Stimulated activated CD4-positive, alpha-beta T cell treated with anti-CD3 and anti-CD28 coated beads, TNF-alpha, amount 100 ng/mL, for 24 hours (primary cell): Measurements from ENCODE around the gene STAT3.
"Not testable (repeated sequence)": the region's sequence is repeated elsewhere in the genome, so short reads cannot be mapped to it uniquely, and the experiment has no call there.

ENCODE experiments used
- DNase-seq, 3 experiments: peaks; one replicate each; pipeline ENCODE4 v3.0.0-alpha.2; 2020; ENCODE audit warnings: low read depth in 3 of 3

The STAT3 gene

DNA sequence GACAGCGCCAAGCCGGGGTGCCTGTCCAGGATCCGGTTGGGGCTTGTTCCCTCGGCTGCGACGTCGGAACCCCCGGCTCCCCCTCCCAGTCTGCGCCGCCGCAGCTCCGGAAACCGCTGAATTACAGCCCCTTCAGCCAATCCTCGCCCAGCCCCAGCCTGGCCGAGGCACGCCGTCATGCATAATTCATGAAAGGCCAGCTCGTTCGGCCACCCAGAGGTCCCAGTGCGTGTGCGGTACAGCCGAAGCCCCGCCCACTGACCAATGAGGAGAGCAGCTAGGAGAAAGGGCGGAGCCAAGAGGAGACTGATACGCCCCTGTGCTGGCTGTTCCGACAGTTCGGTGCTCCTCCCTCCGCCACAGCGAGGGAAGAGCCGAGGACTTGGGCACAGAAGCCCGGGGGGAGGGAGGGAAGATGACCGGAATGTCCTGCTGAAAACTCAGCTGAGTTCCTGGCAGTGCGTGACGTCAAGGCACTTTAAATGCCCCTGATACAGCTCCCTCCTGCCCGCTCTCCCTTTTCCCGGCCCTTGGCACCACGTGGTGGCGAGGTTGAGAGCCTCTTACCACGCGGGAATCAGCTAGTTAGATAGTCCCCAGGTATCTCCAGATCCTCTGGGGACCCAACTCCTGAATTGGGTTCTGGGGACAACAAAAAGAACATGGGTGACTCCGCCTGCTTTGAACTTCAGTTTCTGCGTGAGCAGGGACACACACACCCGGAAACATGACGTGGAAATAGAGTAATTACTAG, at the start of gene STAT3:
Gene STAT3, minus strand, starts transcription at position 62 of the 754 bp plus-strand sequence. CDS start 39,926 bp downstream, outside the sequence.
- DNase-seq: peak; percentile 100

DNA sequence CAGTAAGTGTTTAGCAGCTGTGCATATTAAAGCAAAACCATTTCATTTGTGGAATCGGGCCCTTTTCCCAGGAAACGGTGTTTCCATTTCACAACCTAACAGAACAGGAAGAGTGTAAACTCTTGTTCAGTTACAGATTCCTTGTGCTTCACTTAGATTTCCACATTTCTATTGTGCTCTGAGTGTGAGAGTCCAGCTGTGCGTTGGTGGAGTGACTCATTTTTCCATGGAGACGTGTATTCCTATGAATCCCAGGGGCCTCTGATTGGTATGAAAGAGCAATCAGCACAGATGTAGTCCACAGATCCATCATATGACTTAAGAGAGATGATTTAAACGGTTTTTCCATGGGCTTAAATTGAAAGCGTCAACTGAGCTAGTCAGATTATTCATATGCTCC, 48.1 kb upstream of the STAT3 start:
- DNase-seq: no peak

DNA sequence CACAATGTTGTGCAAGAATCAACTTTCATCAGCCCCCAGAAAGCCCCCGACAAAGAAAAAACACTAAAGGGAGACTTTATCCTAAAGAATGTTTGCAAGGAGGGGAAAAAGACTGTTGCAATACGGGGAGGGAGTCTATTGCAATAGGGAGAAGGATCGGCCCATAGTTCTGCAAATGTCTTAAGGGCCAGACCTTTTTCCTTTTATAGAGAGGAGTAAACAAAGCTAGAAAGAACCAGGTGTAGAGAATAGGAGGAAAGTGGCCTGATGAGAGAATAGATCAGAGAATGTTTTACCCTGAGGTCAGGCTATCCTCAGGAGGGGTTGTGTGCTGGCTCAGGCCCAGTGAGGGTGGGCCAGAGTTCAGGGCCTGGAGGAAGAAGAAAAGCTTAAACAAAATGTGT, 43.5 kb upstream of the STAT3 start:
- no peak for DNase-seq

DNA sequence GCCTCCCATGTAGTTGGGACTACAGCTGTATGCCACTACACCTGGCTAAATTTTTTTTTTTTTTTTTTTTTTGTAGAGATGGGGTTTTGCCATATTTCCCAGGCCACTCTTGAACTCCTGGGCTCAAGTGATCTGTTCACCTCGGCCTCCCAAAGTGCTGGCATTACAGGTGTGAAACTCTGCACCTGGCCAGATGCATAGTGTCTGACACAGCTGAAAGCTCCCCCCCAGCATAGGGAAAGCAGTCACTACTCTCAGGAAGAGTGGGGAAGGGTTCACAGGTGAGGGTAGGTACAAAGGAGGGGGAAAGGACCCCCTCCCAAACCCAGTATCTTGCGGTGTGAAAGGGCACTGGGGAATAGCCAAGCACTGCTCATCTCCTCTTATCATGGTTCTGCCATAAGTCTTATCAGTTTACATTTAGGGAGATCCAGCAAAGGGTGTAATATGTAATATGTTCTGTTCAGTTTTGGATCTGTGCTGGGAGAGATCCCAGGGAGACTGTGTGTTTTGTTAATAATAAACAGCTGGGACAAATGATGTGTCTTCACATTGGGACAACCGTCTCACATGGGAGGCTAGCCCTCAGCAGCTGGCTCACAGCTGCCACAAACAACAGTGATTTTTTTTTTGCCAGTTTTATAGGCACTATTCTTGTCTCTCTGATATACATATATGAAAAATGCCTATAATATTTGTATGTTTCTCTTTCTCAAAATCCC, 41.6 kb upstream of the STAT3 start:
- no peak for DNase-seq

DNA sequence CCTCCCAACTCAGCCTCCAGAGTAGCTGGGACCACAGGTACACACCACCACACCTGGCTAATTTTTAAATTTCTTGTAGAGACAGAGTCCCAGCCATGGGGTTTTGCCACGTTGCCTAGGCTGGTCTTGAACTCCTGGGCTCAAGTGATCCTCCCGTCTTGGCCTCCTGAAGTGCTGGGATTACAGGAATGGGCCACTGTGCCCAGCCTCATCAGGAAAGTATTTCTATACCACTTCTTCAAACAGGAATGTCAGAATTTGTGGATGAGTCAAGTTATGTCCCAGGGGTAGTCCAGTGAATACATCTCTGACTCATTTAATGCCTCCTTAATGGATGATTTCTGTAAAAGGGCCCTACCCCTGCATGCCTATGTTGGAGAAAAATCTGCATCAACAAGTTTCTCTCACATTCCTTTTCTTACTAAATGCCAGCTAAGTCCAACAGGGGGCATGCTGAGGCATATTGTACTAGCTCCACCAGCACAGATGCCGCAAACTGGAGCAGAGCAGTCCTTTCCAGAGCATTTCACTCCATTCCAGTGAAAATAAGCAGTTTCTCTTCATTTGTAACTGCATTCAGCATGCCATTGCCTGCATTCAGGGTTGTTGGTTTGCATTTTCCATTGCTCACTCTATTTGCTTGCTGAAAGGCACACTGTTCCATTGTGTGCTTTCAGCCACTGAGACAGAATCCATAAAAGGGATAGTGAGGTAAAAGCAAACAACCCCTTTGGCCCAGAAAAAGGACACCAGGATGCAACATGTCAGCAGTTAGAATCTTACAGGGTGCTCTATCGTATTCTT, 40.1 kb upstream of the STAT3 start:
- DNase-seq: peak in 2 of 3 experiments; percentile 14 to 16

DNA sequence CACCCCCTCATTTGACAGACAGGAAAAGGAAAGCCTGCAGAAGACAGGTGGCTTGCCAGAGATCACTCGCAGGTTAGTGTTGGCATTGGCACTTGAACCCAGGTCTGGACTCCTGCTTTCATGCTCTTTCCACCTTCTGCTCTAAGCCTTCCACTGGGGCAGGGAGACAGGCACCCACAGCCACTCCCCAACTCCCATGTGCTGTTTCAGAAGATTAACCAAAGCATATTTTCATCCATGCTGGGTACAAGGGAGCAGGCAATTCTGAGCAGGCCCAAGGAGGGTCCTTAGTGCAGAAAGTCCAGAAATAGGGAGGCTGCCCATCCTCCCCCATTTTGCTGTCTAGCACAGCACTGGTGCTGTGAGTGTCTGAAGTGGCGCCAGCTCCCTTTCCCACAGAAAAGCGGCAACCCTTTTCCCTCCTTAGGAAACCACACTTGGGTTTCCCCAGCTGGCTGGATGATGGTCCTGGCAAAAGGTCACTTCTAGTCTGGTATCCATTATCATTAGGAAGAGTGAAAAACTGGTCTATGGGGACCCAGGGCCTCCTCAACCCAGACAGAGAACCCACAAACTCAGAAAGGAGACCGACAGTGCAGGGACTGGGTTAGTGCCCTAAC, 36.9 kb upstream of the STAT3 start:
- DNase-seq: no peak

DNA sequence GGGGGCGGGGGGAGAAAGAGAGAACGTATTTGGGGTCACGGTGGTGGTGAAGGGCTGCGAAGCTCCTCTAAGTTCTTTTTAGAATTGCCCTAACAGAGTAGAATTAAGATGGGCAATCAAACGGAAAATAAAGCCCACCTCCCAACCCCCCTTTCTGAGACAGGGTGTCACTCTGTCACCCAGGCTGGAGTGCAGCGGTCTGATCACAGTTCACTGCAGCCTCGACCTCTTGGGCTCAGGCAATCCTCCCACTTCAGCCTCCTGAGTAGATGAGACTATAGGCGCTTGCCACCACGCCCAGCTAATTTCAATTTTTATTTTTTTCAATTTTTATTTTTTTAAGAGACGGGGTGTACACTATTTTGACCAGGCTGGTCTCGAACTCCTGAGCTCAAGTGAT, 35.5 kb upstream of the STAT3 start:
- no peak for DNase-seq

DNA sequence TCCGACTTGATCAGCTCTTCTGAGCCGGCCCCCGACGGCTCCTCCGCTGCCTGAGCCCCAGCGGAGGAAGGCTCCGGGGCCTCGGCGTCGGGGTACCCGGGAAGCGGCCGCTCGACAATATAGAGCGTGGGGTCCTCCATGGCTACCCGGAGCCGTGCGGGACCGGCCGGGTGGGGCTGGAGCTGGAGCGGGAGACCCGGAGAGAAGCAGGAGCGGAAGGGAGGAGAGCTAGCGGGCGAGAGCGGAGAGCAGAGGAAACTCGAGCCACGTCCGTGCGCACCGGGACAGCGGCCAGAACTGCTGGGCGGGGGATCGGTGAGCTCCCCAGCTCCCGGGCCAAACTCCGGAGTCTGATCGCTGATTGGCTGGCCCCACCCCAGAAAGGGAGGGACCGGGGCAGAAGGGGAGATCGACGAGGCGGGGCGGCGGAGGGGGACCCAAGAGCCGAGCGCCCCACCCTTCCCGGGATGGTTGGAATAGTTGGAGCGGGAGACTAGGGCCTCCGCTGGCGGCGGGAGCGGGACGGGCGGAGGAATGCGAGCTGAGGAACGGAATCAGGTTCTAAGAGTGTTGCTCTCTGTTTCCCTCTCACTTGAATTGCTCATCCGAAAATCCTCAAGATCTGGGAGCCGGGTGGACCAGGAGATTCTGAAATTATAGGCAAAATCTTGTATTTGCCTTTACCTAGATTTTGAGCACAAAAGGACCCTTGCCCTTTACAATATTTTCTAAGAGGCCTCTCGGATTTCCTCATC, 34.9 kb upstream of the STAT3 start, which contains the start of gene CAVIN1:
Gene CAVIN1, minus strand, starts transcription at position 299 of the 755 bp plus-strand sequence. Its CDS starts 159 bp downstream, at position 140.
- peak in 1 of 3 experiments; percentile 44 for DNase-seq

DNA sequence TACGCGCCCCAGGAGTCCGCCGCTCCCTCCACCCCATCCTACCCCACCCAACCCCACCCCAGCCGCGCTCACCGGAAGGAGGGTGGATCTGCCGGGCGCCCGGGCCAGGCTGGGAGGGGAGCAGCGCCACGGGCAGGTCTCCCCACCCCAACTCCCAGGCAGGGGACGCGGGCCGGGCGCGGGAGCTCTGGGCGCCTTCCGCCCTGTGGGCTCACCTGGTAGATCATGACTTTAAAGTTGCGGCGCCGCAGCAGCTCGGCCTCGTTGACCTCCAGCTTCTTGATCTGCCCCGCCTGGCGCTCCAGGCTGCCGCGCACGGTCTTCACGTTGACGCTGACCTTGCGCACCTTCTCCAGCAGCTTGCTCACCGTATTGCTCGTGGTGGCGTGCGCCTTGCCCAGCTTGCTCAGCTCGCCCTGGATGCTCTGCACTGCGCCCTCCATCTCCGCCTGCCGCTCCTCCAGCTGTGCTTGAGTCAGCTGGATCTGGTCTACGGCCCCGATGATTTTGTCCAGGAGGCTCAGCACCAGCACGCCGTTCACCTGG, 34.2 kb upstream of the STAT3 start:
- peak in 1 of 3 experiments; percentile 32 for DNase-seq

DNA sequence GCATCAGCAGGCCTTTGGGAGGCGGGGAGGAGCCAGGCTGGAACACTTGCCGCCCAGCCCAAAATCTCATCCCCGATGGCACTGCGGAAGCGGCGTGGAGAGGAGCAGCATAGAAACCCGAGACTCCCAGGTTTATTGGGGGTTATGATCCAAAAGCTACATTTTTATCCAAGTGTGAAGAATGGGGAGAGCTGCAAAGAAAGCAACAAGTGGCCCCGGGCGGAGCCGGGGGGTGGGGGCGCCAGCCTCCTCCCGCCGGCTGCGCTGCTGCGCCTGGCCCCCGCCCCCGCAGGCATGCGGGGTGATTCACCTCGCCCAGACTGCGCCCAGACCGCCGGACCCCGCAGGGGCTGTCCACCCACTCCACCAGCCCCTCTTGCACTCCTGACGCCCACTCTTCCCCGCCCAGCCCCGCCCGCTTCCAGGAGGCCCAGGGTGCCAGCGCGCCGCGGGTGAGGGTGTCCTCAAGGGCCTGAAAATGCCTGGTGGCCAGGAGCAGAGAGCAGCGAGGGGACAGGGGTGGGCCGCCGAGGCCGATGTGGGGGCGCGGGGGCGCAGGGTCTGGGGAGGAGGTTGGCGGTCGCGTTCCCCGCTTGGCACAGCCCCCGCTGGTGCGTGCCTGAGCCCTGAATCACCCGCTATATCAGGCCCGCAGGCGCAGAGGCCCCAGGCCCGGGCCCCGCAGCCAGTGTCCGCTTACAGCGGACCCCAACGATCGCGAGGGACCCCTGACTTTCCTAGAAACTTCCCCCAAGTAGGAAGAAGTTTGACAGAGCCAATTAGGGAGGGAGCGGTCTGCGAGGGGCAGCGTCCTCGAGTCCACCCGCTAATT, 33.5 kb upstream of the STAT3 start:
- DNase-seq: peak in 1 of 3 experiments; percentile 11

DNA sequence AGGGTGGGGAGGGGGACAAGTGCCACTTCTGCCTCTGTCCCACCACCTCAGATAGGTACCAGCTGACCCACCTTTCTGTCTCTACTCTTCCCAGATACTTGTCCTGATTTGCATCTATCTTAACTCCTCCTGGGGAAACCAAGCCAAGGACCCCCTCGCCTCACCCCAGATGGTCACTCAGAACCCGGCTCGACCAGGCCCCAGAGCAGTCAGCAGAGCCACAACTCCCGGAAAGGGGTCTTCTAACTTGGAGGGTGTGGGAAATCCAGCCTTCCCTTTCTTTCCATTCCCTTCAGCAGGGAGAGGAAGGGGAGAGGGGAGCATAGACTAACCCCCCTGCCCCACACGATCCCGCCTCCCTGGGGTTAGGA, 32.9 kb upstream of the STAT3 start:
- no peak for DNase-seq

DNA sequence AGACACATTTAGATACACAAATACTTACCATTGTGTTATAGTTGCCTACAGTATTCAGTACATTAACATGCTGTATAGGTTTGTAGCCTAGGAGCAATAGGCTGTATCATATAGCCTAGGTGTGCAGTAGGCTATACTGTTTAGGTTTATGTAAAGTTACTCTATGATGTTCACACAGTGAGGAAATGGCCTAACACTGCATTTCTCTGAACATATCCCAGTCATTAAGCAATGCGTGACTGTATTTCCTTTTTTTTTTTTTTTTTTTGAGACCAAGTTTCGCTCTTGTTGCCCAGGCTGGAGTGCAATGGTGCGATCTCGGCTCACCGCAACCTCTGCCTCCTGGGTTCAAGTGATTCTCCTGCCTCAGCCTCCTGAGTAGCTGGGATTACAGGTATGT, 29.7 kb upstream of the STAT3 start:
- not testable (repeated sequence) for DNase-seq

DNA sequence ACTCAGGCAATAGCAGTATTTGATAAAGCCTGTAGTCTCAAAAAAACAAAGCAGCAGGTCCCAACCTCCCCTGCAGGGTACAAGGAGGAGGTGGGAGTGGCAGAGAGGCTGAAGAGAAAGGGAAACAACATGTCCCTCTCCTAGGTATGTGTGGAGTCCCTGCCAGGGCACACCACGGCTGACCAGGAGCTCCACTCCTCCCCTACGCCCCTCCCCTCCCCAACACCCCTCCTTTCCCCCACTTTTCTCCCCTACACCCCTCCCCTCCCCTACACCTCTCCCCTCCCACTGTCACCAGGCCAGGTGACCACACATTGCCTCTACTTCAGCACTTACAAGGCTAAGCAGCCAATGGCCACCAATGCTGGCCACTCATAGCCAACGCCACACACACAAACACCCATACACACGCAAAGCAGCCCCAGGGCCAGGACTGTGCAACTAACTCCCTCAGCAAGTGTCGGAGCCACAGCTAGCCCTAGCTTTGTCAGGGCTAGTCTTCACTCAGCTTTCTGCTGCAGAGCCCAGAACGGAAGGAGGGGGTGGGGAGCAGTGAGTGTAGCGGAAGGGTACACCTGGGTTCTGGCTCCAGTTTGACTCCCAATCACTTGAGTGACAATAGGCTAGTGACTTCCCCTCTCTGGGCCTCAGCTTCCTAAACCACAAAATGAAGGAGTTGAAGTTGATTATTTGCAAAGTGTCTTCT, 26.6 kb upstream of the STAT3 start:
- DNase-seq: peak; percentile 18 to 63 (median 32)

DNA sequence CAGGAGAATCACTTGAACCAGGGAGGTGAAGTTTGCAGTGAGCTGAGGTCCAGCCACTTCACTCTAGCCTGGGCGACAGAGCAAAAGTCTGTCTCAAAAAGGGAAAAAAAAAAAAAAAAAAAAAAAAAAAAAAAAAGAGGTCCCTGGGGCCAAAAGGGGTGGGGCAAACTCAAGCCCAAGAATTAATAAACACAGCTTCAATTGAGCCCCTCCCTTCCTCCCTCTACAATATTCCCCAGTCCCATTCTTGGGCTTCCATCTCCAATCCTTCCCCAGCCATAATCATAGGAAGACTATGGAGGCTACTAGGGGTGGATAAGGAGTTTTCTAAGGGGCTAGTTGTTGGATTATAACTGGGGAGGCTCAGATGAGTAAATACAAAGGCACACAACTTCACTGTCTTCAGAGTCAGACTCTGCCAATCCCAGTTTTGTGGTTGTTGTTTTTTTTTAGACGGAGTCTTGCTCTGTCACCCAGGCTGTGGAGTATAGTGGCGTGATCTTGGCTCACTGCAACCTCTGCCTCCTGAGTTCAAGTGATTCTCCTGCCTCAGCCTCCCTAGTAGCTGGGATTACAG, 25.3 kb upstream of the STAT3 start:
- no peak for DNase-seq

DNA sequence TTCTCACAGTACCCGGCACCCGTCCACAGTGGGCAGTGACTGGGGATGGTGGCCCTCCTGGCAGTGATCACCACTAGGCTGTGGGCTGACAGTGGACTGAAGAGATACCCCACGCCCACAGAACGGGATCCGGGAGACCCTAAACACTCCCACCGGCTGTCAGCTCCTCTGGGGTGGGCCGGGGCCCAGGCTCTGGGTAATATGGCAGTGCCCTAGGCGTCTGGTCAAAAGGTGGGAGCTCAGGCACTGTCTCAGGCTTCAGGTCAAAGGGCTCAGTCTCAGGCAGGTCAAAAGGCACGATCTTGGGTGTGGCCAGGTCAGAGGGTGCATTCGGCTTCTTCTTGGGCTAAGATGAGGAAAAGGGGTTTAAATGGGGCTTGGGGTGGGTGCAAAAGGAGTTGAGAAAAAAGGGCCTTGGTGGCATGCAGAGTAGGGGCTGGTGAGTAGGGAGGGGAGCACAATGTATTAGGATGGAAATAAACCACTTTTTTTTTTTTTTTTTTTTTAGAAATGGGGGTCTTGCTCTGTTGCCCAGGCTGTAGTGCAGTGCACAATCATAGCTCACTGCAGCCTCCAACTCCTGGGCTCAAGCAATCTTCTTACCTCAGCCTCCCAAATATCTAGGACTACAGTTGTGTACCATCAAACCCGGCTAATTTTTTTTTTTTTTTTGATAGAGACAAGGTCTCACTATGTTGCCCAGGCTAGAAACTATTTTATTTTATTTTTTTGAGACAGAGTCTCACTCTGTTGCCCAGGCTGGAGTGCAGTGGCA, 23.9 kb upstream of the STAT3 start:
- no peak for DNase-seq

DNA sequence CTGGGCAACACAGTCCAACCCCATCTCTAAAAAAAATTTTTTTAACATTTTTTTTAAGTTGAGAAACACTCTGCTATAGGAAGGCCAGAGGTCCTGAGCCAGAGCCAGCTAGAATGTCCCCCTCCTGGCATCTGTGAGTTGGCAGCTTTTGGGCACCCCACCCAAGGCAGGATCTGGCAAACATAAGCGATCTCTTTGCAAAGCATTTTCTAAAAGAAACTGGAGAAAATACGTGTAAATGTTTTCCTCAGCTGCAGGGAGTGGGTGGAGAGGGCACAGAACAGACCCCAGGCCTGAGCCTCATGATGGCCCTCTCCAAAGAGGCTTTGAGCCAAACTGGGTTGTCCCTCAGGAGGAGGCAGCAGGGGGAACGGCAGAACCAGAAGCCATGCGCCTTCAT, 23.1 kb upstream of the STAT3 start:
- no peak for DNase-seq

DNA sequence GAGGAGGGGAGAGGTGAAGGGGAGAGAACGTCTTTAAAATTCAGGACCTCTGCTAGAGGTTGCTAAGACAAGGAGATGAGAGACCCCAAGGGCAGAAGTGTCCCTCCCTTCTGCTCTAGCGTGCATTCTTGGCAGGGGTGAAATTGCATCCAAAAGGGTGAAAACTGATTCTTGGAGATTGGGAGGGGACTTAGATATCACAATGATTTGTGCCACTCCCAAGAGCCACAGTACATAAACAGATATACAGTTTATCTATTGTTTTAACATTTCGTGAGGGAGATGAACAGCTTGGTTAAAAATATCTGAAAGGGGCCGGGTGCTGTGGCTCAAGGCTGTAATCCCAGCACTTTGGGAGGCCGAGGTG, 22.1 kb upstream of the STAT3 start:
- no peak for DNase-seq
